B cell (primary cell): Measurements from ENCODE around the gene RREB1. TPM values are rescaled to one million over a fixed set of nuclear protein-coding genes. Genes with fewer than 3 reads are reported as not detected.

Source experiments
- ATAC-seq: fragments of 200-7000 bp; cut with Tn5 transposase; one replicate; pipeline ENCODE4 v1.10.0; 2021; ENCODE audit warnings: low read depth, mild to moderate bottlenecking, moderate number of reproducible peaks, moderate library complexity
- CTCF ChIA-PET: fragments of 350-600 bp; sonication (Branson Sonifier 250); formaldehyde crosslinking; loops from one replicate; lab custom pipeline; 2021; ENCODE audit warnings: antibody characterized with exemption, inconsistent platforms; lab: Charles Lee
- POLR2A ChIA-PET: fragments of 350-600 bp; sonication (Branson Sonifier 250); formaldehyde crosslinking; loops from one replicate; lab custom pipeline; 2021; ENCODE audit warnings: antibody characterized with exemption; lab: Charles Lee
- DNase-seq: peaks from one replicate; pipeline ENCODE4 v3.0.0; 2013
- H2AFZ ChIP-seq: 2 replicates; pipeline ENCODE4 v1.6.1; 2012; ENCODE audit warnings: mild to moderate bottlenecking, low read depth, low read length; ENCODE audit not compliant: insufficient read depth, poor library complexity, severe bottlenecking
- H3K27ac ChIP-seq, 2 donors: 1 replicate in 1 of 2; 2 replicates in 1 of 2; pipeline ENCODE4 v1.5.1; 2012 to 2013; ENCODE audit warnings: low read length in 2 of 2, mild to moderate bottlenecking in 2 of 2, moderate library complexity in 1 of 2
- H3K27me3 ChIP-seq, 4 experiments: fragments of 200-600 bp in 1 of 4; sonication (generic) in 1 of 4; replicated peaks in 1 of 4; 1 replicate in 2 of 4; 2 replicates in 2 of 4; pipeline versions ENCODE4 v1.6.1 to v1.7.0; 2013 to 2016; ENCODE audit warnings: low read length in 3 of 4, mild to moderate bottlenecking in 2 of 4, mixed read lengths in 1 of 4, moderate library complexity in 1 of 4; ENCODE audit not compliant: insufficient read depth in 4 of 4, control insufficient read depth in 3 of 4; ENCODE audit errors: control extremely low read depth in 1 of 4
- H3K36me3 ChIP-seq, 2 experiments: replicated peaks in 1 of 2; 1 replicate in 1 of 2; 2 replicates in 1 of 2; pipeline versions ENCODE4 v1.6.1 to v1.7.1; 2013; ENCODE audit warnings: low read length in 1 of 2; ENCODE audit not compliant: insufficient read depth in 2 of 2, control insufficient read depth in 1 of 2; ENCODE audit errors: control extremely low read depth in 1 of 2, extremely low read depth in 1 of 2
- H3K4me1 ChIP-seq, 2 donors: fragments of 200-600 bp in 1 of 2; sonication (generic) in 1 of 2; 1 replicate in 1 of 2; 2 replicates in 1 of 2; pipeline versions ENCODE4 v1.5.1 to v1.6.1; 2013 to 2017; ENCODE audit warnings: low read length in 2 of 2; ENCODE audit not compliant: control insufficient read depth in 2 of 2, insufficient read depth in 2 of 2
- H3K4me2 ChIP-seq: replicated peaks from 2 replicates; pipeline ENCODE3; 2012; ENCODE audit warnings: mild to moderate bottlenecking, low read depth, low read length; ENCODE audit not compliant: poor library complexity, severe bottlenecking
- H3K4me3 ChIP-seq, 5 experiments: fragments of 200-600 bp in 1 of 5; sonication (generic) in 1 of 5; 1 replicate in 3 of 5; 2 replicates in 2 of 5; pipeline versions ENCODE4 v1.5.1 to v1.7.0; 2011 to 2016; ENCODE audit warnings: low read length in 4 of 5, mild to moderate bottlenecking in 4 of 5, low read depth in 2 of 5, control low read depth in 1 of 5, moderate library complexity in 1 of 5; ENCODE audit not compliant: insufficient read depth in 1 of 5; ENCODE audit errors: control extremely low read depth in 1 of 5, extremely low read depth in 1 of 5
- H3K79me2 ChIP-seq: fragments of 200-600 bp; sonication (generic); one replicate; pipeline ENCODE4 v1.6.0; 2016; ENCODE audit warnings: low read length; ENCODE audit not compliant: control insufficient read depth, insufficient read depth
- H3K9ac ChIP-seq: fragments of 200-600 bp; sonication (generic); 2 replicates; pipeline ENCODE4 v1.6.1; 2017; ENCODE audit warnings: mild to moderate bottlenecking, low read length, moderate library complexity
- H3K9me3 ChIP-seq, 3 donors: one replicate each; pipeline versions ENCODE4 v1.6.1 to v1.7.1; 2013; ENCODE audit warnings: low read length in 2 of 3; ENCODE audit not compliant: control insufficient read depth in 2 of 3, insufficient read depth in 1 of 3; ENCODE audit errors: control extremely low read depth in 1 of 3
- H4K20me1 ChIP-seq: 2 replicates; pipeline ENCODE4 v1.6.0; 2012; ENCODE audit warnings: mild to moderate bottlenecking, low read length; ENCODE audit not compliant: insufficient read depth, control insufficient read depth, poor library complexity, severe bottlenecking
- H3K27ac Mint-ChIP-seq: one replicate; pipeline ENCODE4 v1.8.0; 2021; ENCODE audit warnings: mixed read lengths
- H3K27me3 Mint-ChIP-seq: one replicate; pipeline ENCODE4 v1.8.0; 2021; ENCODE audit warnings: mixed read lengths
- H3K4me1 Mint-ChIP-seq: one replicate; pipeline ENCODE4 v1.8.0; 2021; ENCODE audit warnings: mixed read lengths
- H3K4me3 Mint-ChIP-seq: one replicate; pipeline ENCODE4 v1.8.0; 2021; ENCODE audit warnings: mixed read lengths
- H3K9me3 Mint-ChIP-seq: one replicate; pipeline ENCODE4 v1.8.0; 2022; ENCODE audit warnings: mixed read lengths; ENCODE audit not compliant: insufficient read depth
- CTCF ChIP-seq: fragments of 200-600 bp; IDR thresholded peaks from one replicate; pipeline ENCODE4 v1.8.0; 2022; ENCODE audit warnings: antibody characterized with exemption, mild to moderate bottlenecking
- EZH2 ChIP-seq: IDR thresholded peaks from 2 replicates; pipeline ENCODE4 v1.6.1; 2012; ENCODE audit warnings: borderline replicate concordance, low read depth, mild to moderate bottlenecking, moderate library complexity, low read length; ENCODE audit not compliant: insufficient read depth, poor library complexity, severe bottlenecking
- WGBS: methylation state at CpG from one replicate; pipeline ENCODE4 v1.1.5; 2013; ENCODE audit warnings: missing lambda C conversion rate; ENCODE audit not compliant: insufficient coverage; 5-methylcytosine and 5-hydroxymethylcytosine counted together
- intact Hi-C: fragments of 100-400 bp; cut with micrococcal nuclease; formaldehyde crosslinking; loops from one replicate; pipeline ENCODE4 v1.10.0; 2022
- polyA plus RNA-seq: library from polyadenylated mRNA; depleted of rRNA; stranded (reverse); fragments of >200 nt; gene quantifications from 2 replicates; pipeline ENCODE4 v1.2.3, GENCODE V29; 2012
- total RNA-seq, 2 donors: library from RNA; stranded (reverse); fragments of 120-200 nt in 1 of 2; gene quantifications; 1 replicate in 1 of 2; 2 replicates in 1 of 2; pipeline versions ENCODE4 v1.2.3 to v1.2.4, GENCODE V29; 2013 to 2022

RREB1 gene
- total and polyA plus RNA-seq, 2 donors (not counting 1 experiment from before 2014, with no cell fraction given): 10.4 to 58.6 TPM

- Histone ChIP-seq H3K9me3 (no peaks in the 10 kb centered on the region), H3K4me3 (no peak overlapping the region), H3K9ac (no peak overlapping the region), H3K36me3 (peaks cover 2 to 87% of the 10 kb centered on the region in 2 experiments), H3K4me2 (no peak overlapping the region), H4K20me1 (peaks cover 8% of the 10 kb centered on the region), H3K27ac (no peak overlapping the region), H2AFZ (no peak overlapping the region), H3K4me1 (no peaks in the 10 kb centered on the region), H3K27me3 (no peaks in the 10 kb centered on the region), H3K79me2 (no peaks in the 10 kb centered on the region)
- intact Hi-C loops: no loop called here
- H3K4me1 Mint-ChIP-seq: no peaks in the 10 kb centered on the region
- H3K4me3 Mint-ChIP-seq: no peak overlapping the region
- H3K27ac Mint-ChIP-seq: no peak overlapping the region
- no peak for ATAC-seq
- H3K27me3 Mint-ChIP-seq: no peaks in the 10 kb centered on the region
- TF ChIP-seq EZH2 (no peak), CTCF (no peak)
- ChIA-PET CTCF (interaction anchor here (1.5 kb wide), 1 partner anchor 14 kb away, joined by 4 read pairs; no protein-coding TSS in a partner anchor), POLR2A (no interaction called here)
- no CpG with 5 or more reads among the region's 1 CpG for WGBS
- no peaks in the 10 kb centered on the region for H3K9me3 Mint-ChIP-seq
- no peak for DNase-seq
These were observed 182.3 kb downstream of the RREB1 start for GRCh38 chr6:7290079-7290478.

GRCh38 chr6:7292596-7293255 is 185.0 kb downstream of the RREB1 start:
- intact Hi-C loops: no loop called here
- Mint-ChIP-seq H3K27ac (no peak overlapping the region), H3K4me3 (no peak overlapping the region)

More at GRCh38 chr6:7292596-7293255, 185.0 kb downstream of the RREB1 start:
- Histone ChIP-seq H3K9me3 (no peaks in the 10 kb centered on the region), H3K9ac (no peak overlapping the region), H3K79me2 (no peaks in the 10 kb centered on the region), H2AFZ (no peak overlapping the region), H3K4me3 (no peak overlapping the region), H3K36me3 (peaks cover 2 to 93% of the 10 kb centered on the region in 2 experiments), H3K27ac (no peak overlapping the region), H4K20me1 (peaks cover 8% of the 10 kb centered on the region), H3K4me1 (no peaks in the 10 kb centered on the region), H3K4me2 (no peak overlapping the region), H3K27me3 (no peaks in the 10 kb centered on the region)
- CTCF ChIA-PET: interaction anchor here (1.9 kb wide), 1 partner anchor 17 kb away, joined by 6 read pairs; no protein-coding TSS in a partner anchor
- no peak for TF ChIP-seq CTCF
- no peak for TF ChIP-seq EZH2
- ATAC-seq (no peak), DNase-seq (no peak)
- H3K27me3 Mint-ChIP-seq: no peaks in the 10 kb centered on the region
- POLR2A ChIA-PET: no interaction called here
- H3K9me3 Mint-ChIP-seq: no peaks in the 10 kb centered on the region
- WGBS: 100% methylated on average over 3 of the region's 6 CpGs
- no peaks in the 10 kb centered on the region for H3K4me1 Mint-ChIP-seq
